GM18517 (cell line): Measurements from ENCODE around the gene ZNF304.
"Not testable (repeated sequence)": the region's sequence is repeated elsewhere in the genome, so short reads cannot be mapped to it uniquely, and the experiment has no call there.

ENCODE experiments used
- ATAC-seq: cut with Tn5 transposase; IDR thresholded peaks from one replicate; pipeline ENCODE4 v1.9.1; 2021; ENCODE audit warnings: mild to moderate bottlenecking, moderate library complexity; ENCODE audit not compliant: unreplicated experiment

The ZNF304 gene

DNA sequence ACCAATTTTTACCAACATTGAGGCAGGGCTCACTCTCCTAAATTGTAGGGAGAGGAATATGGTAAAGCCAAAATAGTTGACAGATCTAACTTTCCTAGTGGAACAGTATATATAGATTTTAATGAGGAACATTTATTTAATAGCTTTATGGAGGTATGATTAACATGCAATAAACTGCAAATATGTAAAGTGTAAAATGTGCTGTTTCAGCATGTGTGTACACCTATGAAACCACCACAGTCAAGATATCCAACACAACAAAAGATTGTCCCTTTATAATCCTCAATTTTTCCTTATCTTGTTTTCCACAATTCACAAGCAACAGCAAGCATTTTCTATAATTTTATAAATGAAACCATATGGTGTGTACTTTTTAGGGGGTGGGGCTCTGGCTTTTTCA lies 8.2 kb downstream of the ZNF304 start:
- no peak for ATAC-seq

DNA sequence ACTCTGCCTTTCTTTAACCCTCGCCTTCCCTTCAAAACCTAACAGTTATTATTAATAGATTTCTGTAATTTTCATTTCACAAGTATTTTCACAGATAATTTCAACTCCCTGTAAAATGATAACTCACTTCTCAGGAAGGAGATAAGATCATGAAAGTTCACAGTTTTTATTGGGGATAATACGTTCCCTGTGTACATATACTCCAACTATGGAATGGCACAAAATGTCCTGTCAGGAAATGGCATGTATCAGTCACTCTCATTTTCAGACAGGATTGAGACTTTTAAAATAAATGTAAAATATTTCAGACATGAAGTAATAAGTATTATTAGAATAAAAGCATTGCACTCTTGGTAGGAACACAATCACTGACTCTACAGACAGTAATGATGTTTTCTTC lies 11.3 kb downstream of the ZNF304 start:
- no peak for ATAC-seq

DNA sequence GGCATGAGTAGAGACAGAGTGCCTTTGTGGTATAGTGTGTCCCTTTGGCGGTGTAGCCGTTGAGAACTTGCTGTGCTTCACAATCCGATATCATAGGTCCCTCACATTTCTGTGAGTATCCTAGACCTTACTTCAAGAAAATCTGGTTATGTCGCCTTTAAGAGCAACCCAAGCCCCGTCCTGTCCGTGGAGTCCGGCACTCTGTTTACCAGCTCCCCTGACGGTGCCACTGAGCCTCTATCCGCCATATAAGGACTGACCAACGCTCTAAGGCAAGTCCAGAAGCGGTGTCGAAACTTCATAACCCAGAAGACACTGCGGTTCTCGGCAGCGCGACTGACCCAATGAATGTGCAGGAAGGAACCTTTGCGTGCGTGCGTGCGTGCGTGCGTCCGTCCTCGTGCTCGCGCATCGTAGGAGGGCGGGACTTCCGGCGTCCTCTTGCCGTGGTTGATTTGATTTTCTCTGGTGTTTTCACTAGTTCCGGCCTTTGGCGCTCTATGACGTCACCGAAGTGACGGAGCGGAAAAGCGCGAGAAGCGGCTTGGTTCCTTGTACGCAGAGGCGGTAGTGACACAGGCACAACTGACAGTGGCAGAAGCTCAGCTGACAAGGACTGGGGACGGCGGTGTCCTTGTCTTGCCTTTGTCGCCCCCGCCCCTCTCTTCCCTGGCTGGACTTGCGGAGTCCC lies 12.1 kb downstream of the ZNF304 start, which contains the start of the genes TRAPPC2B and ZNF547:
Gene TRAPPC2B, plus strand, starts transcription at position 555 of the 691 bp plus-strand sequence. CDS start 1,283 bp downstream, outside the sequence.
Gene ZNF547, plus strand, starts transcription at position 555 of the 691 bp plus-strand sequence. CDS start 5,005 bp downstream, outside the sequence.
- peak; percentile 87 for ATAC-seq

DNA sequence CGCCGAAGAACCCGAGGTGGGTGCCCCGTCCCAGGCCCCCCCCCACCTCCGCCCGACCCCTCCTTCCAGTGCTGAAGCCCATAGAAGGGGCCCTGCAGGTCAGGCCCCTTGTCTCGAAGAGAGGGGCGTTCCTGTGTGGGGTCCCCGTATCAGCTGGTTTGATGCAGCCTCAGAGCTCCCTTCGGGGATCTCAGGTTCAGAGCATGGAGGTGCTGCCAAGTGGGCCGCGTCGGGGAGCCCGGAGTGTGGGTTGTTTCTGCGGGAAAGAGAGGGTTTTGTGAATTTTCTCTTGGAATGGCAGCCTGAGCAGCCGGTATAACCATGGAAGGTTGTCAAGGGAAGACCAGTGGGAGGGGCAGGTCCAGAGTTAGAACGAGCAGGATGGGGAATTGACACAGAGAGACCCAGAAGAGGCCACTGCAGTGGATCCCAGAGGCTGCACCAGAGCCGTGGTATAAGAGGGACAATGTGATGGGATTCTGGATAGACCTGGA lies 12.7 kb downstream of the ZNF304 start:
- no peak for ATAC-seq

DNA sequence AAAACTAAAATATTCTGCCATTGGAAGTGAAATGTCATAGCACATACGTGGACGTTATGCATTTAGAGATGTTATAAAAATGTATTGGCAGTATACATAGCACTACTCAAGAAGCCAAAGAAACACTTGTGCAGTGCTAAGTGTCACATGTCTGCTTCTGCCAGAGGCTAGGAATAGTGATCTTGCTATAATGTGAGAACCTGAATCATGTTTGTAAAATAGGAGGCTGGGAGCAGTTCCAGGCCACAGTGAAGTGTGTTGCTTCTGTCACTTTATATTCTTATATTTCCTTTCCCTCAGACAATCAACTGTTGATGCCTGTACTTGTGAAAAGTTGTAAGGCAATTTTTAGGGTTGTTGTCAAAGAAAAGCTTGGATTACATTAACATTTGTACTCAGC lies 15.7 kb downstream of the ZNF304 start:
- no peak for ATAC-seq

- ATAC-seq, result no peak
Measured at GRCh38 chr19:57374179-57374578, 23.1 kb downstream of the ZNF304 start.

- ATAC-seq, result not testable (repeated sequence)
Measured at GRCh38 chr19:57374647-57375046, 23.6 kb downstream of the ZNF304 start.

DNA sequence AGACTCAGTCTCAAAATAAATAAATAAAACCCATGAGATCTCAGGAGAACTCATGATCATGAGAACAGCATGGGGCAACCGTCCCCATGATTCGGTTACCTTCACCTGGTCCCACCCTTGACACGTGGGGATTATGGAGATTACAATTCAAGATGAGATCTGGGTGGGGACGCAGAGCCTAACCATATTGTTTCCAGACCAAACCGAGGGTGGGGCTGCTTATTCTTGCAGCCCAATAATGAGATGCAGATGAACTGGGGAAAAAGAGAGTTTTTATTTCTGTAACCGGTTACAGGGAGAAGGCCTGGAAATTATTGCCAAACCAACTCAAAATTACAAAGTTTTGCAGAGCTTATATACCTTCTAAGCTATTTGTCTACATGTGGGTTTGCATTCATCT lies 25.1 kb downstream of the ZNF304 start:
- ATAC-seq, result no peak

DNA sequence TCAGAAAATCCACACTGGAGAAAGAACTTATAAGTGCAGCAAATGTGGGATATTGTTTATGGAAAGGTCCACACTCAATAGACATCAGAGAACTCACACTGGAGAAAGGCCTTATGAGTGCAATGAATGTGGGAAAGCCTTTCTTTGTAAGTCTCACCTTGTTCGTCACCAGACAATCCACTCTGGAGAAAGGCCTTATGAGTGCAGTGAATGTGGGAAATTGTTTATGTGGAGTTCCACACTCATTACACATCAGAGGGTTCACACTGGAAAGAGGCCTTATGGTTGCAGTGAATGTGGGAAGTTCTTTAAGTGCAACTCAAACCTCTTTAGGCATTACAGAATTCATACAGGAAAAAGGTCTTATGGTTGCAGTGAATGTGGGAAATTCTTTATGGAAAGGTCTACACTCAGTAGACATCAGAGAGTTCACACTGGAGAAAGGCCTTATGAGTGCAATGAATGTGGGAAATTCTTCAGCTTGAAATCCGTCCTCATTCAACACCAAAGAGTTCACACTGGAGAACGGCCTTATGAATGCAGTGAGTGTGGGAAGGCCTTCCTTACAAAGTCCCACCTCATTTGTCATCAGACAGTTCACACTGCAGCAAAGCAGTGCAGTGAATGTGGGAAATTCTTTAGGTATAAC lies 26.6 kb downstream of the ZNF304 start:
- no peak for ATAC-seq

GRCh38 chr19:57380923-57381322 lies 29.9 kb downstream of the ZNF304 start:
- ATAC-seq, result no peak

GRCh38 chr19:57382806-57383488 lies 31.9 kb downstream of the ZNF304 start:
- no peak for ATAC-seq

GRCh38 chr19:57389194-57389729 lies 38.2 kb downstream of the ZNF304 start:
- ATAC-seq, result no peak

- peak; percentile 97 for ATAC-seq
Measured at GRCh38 chr19:57389730-57390598, 38.9 kb downstream of the ZNF304 start, which contains the start of gene ZNF548. ZNF548 (plus strand) TSS chr19:57389854; CDS start chr19:57390100, 246 bp downstream.

DNA sequence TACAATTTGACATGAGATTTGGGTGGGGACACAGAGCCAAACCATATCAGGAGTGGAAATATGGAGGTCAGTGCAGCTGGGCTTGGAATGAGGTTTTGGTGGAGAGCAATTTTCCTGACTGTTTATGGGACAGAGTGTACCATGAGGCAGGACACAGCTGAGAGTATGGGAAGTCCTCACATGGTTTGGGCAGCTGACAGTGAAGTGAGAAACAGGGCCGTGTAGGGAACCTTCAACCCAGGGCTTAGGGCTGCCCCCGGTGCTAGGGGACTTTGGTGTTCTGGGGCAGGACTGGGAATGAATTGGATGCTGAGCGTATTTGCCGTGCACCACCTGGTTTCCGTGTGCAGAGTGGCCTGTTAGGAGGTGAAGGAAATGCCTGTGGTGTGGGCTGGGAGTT lies 44.6 kb downstream of the ZNF304 start:
- ATAC-seq, result no peak

DNA sequence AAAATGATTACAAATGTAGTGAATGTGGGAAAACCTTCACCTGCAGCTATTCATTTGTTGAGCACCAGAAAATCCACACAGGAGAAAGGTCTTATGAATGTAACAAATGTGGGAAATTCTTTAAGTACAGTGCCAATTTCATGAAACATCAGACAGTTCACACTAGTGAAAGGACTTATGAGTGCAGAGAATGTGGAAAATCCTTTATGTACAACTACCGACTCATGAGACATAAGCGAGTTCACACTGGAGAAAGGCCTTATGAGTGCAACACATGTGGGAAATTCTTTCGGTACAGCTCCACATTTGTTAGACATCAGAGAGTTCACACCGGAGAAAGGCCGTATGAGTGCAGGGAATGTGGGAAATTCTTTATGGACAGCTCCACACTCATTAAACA lies 47.8 kb downstream of the ZNF304 start:
- ATAC-seq, result no peak

DNA sequence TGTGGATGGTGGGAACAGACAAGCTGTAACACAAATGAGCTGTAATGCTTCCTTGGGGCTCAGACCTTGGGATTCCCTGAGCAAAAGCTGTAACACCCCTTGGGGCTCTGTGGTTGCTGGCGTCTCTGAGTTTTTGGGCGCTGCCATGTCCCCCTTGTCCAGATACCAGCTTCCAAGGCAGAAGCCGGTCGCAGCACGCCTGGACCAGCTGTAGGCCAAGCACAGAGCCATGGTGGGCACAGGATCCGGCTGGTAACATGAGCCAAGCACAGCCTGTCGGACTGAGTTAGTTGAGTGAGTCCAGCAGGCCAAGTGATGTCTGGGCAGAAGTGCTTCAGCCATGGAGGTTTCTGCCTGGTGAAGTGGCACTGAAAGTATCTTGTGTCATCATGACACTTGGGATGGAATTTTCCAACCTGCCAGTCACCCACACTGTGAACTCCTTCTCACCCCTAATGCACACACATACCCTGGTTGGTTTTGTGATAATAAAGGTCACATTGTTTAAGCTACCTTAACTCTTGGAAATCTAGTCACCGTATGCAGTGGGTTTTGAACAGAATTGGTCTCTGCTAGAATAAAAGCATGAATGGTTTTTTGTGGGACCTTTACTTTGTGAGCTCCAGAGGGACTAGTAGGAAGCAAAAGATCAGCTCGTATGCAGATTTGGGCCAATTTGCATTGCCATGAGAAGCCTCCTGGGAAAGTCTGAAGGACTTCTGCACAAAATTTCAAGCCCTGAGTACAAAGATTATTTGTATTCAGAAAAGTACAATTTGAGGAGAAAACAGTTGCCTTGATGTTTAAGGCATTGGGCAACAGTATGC lies 52.9 kb downstream of the ZNF304 start:
- ATAC-seq, result no peak

DNA sequence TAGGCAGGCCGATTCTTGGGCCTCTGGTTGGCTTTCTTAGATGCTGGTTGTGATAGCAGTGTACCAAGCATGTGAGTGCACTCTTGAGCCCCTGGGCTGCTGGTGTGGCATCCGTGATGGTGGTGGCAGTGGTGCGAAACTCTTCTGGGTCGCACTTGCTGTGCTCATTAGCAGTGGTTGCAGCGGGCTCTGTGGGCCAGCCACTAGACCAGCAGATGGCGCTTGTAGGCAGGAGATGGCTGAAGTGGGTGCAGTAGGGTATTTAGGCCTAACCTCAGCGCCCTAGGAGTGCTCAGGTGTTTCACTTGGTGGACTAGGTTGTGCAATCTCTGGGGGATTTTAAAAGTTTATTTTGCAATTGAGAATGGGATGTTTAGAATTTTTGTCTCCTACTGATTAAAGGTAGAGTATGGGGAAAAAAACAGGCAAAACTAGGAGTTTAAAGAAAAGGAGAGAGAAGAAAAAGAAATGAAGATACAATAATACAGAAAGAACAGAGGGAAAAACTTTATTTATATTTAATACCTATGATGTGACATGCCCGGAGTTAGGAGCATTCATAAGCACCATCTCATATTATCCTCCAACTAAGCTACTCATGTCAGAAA lies 55.5 kb downstream of the ZNF304 start:
- no peak for ATAC-seq
